Central memory CD8-positive, alpha-beta T cell (primary cell): ENCODE results near the gene WAPL.

Source experiments
- ATAC-seq: fragments of 150-1000 bp; cut with Tn5 transposase; replicated peaks from 2 replicates; pipeline ENCODE4 v1.10.0; 2022; ENCODE audit warnings: mild to moderate bottlenecking, moderate FRiP score, moderate number of reproducible peaks; ENCODE audit not compliant: poor library complexity, severe bottlenecking; ENCODE audit errors: extremely low read depth
- DNase-seq, 2 donors: peaks; one replicate each; pipeline ENCODE4 v3.0.0; 2021; ENCODE audit warnings: low spot score in 2 of 2
- H3K27ac Mint-ChIP-seq: one replicate; pipeline ENCODE4 v1.8.0; 2022; ENCODE audit warnings: low read depth, mild to moderate bottlenecking, moderate library complexity, mixed read lengths
- H3K27me3 Mint-ChIP-seq: one replicate; pipeline ENCODE4 v1.8.0; 2022; ENCODE audit warnings: mixed read lengths
- H3K36me3 Mint-ChIP-seq: one replicate; pipeline ENCODE4 v1.8.0; 2022; ENCODE audit warnings: mild to moderate bottlenecking, moderate library complexity, mixed read lengths; ENCODE audit not compliant: insufficient read depth
- H3K4me1 Mint-ChIP-seq: one replicate; pipeline ENCODE4 v1.8.0; 2022; ENCODE audit warnings: mixed read lengths
- H3K4me3 Mint-ChIP-seq: one replicate; pipeline ENCODE4 v1.8.0; 2022; ENCODE audit warnings: mild to moderate bottlenecking, moderate library complexity, mixed read lengths
- H3K9me3 Mint-ChIP-seq: one replicate; pipeline ENCODE4 v1.8.0; 2022; ENCODE audit warnings: mixed read lengths

WAPL gene

DNA sequence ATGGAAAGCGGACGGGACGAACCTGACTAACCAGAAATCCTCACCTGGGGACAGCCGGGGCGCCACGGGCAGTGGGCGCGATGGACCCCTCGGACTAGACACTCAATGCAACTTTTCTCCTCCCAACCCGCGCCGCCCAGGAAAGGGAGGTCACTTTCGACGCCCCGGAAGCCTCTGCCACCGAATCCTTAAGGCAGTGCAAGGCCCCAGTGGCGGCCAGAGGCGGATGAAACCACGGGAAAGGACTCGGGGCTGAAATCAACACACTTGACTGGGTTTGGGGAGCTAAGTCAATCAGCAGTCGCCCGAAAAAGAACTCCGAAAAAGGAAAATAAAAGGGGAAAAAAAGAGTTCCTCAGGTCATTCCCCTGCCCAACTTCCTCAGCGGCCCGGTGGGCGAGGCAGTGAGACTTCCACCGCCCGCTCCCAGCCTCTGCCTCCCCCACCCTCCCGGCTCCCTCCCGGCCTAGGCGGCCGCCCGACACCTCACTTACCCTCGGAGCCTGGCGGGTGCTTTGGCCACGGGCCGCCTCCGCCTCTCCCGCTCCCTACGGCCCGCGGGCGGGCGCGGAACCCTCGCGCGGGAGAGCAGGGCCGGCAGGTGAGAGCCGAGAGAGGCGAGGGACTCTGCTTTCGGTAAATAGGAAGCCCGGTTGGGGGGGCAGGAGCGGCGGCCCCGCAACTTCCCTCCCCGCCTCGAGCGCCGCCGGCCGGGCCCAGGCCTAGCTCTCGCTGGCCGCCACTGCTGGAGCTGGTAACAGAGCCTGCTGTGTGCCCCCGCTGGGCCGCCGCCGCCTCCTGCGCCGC lies 518 bp downstream of the WAPL start:
- no peaks in the 10 kb centered on the region for H3K27me3 Mint-ChIP-seq
- peak; percentile 31 for ATAC-seq
- H3K4me3 Mint-ChIP-seq = peak overlapping the region; percentile 94
- peak overlapping the region; percentile 93 for H3K27ac Mint-ChIP-seq
- H3K36me3 Mint-ChIP-seq = peaks cover 39% of the 10 kb centered on the region
- no peak for DNase-seq
- no peaks in the 10 kb centered on the region for H3K9me3 Mint-ChIP-seq
- peaks cover 69% of the 10 kb centered on the region for H3K4me1 Mint-ChIP-seq

DNA sequence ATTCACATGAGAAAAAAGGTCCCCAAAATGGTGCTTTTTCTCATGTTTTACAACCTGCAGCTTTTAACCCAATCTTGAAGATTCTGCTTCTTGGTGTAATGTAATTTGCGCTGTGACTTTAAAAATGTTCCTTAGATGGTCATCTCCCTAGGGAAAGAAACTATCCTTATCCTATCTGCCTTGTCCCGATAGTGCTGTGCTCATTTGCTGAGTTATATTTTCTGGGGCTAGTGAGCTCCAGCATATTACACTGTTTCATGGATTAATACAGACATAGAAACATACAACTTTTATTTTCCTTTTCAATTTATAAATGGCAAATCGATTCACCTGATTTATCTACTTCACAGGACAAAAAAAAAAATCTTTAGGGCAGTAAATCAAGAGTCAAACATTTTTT lies 2.8 kb downstream of the WAPL start:
- Mint-ChIP-seq H3K4me3 (no peak overlapping the region), H3K27me3 (no peaks in the 10 kb centered on the region), H3K36me3 (peaks cover 61% of the 10 kb centered on the region), H3K27ac (no peak overlapping the region), H3K4me1 (peaks cover 79% of the 10 kb centered on the region), H3K9me3 (no peaks in the 10 kb centered on the region)
- no peak for DNase-seq
- ATAC-seq = no peak

DNA sequence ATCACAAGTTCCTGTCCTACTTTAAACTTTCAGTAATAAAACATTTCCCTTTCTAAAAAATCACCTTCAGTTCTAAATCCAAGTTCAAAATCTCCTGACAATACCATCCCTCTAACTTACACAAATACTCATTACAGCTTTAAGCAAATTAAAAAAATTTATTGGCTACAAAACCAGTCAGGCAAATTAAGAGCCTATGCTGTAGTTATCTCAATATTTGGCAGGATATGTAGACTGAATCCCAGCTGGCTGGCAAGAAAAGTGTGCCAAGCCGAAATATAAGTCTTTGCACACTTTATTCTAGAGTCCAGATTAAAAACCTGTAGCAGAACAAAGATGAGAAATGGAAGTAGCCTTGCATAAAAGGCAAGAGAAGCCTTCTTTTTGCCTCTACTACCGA lies 9.5 kb downstream of the WAPL start:
- no peaks in the 10 kb centered on the region for H3K27me3 Mint-ChIP-seq
- no peak overlapping the region for H3K4me3 Mint-ChIP-seq
- ATAC-seq (no peak), DNase-seq (no peak)
- H3K27ac Mint-ChIP-seq = no peak overlapping the region
- H3K4me1 Mint-ChIP-seq = peaks cover 44% of the 10 kb centered on the region
- H3K36me3 Mint-ChIP-seq = peaks cover 44% of the 10 kb centered on the region
- H3K9me3 Mint-ChIP-seq = no peaks in the 10 kb centered on the region

DNA sequence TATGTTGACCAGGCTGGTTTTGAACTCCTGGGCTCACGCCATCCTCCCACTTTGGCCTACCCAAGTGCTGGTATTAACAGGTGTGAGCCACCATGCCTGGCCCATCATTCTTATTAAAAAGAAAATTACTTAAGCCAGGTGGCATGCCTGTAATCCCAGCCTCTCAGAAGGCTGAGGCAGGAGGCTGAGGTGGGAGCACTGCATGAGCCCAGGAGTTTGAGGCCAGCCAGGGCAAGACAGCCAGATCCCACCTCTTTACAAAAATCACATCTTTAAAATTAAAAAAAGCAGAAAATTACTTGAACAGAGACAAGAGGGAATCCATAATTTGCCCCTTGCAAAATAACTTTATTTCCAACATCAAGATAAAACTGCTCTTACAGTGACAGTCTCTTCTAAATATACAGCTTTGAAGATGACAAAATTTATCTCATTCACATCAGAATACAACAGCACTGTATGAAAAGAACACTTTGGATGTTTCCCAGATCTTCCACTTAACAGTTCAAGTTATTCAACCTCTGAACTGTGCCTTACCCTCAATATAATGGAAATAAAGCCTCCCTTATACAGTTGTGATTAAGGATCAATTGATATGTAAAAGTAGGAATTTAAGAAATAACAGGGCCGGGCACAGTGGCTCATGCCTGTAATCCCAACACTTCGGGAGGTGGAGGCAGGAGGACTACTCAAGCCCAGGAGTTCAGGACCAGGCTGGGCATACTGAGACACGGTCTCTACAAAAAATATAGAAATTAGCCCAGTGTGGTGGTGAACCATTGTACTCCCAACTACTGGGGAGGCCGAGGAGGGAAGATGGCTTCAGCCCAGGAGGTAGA lies 10.3 kb downstream of the WAPL start:
- no peak for DNase-seq
- peaks cover 39% of the 10 kb centered on the region for H3K36me3 Mint-ChIP-seq
- peaks cover 36% of the 10 kb centered on the region for H3K4me1 Mint-ChIP-seq
- ATAC-seq = no peak
- peak overlapping the region; percentile 54 for H3K27ac Mint-ChIP-seq
- no peaks in the 10 kb centered on the region for H3K27me3 Mint-ChIP-seq
- H3K9me3 Mint-ChIP-seq = no peaks in the 10 kb centered on the region
- H3K4me3 Mint-ChIP-seq = no peak overlapping the region

DNA sequence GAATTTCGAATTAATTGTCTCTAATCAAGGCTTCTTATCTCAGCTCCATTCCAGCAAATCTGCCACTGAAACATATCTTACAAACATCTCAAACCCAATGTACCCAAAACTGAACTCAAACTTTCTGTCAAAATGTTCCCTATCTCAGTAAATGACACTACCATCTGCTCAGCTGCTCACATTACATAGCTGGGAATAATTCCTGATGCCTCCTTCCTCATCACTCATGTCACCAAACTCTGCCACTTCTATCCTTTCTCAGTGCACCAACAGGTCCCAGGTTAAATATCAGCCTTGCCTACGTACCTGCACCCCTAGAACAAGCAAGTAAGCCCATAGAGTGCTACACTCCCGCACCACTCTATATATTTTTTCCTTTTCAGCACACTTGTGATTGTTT lies 12.4 kb downstream of the WAPL start:
- Mint-ChIP-seq H3K36me3 (peaks cover 23% of the 10 kb centered on the region), H3K4me1 (peaks cover 29% of the 10 kb centered on the region), H3K27me3 (no peaks in the 10 kb centered on the region), H3K9me3 (no peaks in the 10 kb centered on the region), H3K4me3 (no peak overlapping the region), H3K27ac (no peak overlapping the region)
- no peak for ATAC-seq
- DNase-seq = no peak

DNA sequence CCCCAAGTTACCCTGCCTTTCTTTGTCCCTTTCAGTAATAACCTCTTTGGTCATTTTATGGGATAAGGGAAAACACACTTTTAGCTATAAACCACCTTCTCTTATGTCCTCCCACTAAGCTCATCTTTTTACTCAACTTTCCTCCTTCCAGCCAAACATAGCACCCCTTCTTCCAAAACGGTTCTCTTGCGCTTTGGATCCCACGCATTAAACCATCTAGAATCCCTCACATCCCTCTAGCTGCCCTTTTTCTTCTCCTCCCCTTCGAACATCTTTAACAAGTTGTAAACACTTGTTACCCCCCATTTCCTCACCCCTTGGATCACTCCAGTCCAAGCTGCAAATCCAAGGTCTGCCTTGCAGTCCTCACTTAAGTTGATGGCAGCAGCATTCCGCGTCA lies 13.4 kb downstream of the WAPL start:
- H3K27me3 Mint-ChIP-seq = no peaks in the 10 kb centered on the region
- peaks cover 24% of the 10 kb centered on the region for H3K4me1 Mint-ChIP-seq
- no peak for DNase-seq

DNA sequence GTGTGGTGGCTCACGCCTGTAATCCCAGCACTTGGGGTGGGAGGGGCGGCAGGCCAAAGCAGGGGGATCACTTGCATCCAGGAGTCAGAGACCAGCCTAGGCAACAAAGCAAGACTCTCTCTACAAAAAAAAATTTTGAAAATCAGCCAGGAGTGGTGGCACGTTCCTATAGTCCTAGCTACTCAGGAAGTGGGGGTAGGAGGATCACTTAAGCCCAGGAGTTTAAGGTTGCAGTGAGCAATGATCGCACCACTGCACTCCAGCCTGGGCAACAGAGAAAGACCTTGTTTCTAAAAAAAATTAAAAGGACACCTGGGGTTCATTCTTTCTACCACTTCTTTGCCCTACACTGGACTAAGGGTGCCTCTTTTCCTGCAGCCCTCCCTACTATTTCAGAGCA lies 15.1 kb downstream of the WAPL start:
- no peaks in the 10 kb centered on the region for H3K27me3 Mint-ChIP-seq
- no peaks in the 10 kb centered on the region for H3K9me3 Mint-ChIP-seq
- no peak overlapping the region for H3K4me3 Mint-ChIP-seq
- H3K36me3 Mint-ChIP-seq = peaks cover 24% of the 10 kb centered on the region
- peak overlapping the region; percentile 32 for H3K27ac Mint-ChIP-seq
- no peak for DNase-seq
- peaks cover 28% of the 10 kb centered on the region for H3K4me1 Mint-ChIP-seq
- no peak for ATAC-seq

More for the DNA sequence above, 13.4 kb downstream of the WAPL start:
- no peaks in the 10 kb centered on the region for H3K9me3 Mint-ChIP-seq
- no peak overlapping the region for H3K4me3 Mint-ChIP-seq
- peaks cover 23% of the 10 kb centered on the region for H3K36me3 Mint-ChIP-seq
- no peak for ATAC-seq
- H3K27ac Mint-ChIP-seq = no peak overlapping the region

DNA sequence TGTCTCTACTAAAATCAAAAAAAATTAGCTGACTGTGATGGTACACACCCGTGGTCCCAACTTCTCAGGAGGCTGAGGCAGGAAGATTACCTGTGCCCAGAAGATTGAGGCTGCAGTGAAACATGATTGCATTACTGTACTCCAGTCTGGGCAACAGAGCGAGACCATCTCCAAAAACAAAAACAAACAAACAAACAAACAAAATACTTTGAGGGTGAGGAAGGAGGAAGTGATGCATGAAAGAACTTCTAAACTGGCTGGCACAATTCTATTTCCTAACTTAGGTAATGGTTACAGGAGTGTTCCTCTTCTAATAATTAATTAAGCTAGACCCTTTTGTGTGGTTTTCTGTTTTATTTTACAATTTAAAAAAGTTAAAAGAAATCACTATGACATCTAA lies 15.5 kb downstream of the WAPL start:
- Mint-ChIP-seq H3K27ac (peak overlapping the region; percentile 32), H3K27me3 (no peaks in the 10 kb centered on the region), H3K36me3 (peaks cover 27% of the 10 kb centered on the region), H3K9me3 (no peaks in the 10 kb centered on the region), H3K4me3 (no peak overlapping the region), H3K4me1 (peaks cover 32% of the 10 kb centered on the region)
- ATAC-seq = no peak
- no peak for DNase-seq

DNA sequence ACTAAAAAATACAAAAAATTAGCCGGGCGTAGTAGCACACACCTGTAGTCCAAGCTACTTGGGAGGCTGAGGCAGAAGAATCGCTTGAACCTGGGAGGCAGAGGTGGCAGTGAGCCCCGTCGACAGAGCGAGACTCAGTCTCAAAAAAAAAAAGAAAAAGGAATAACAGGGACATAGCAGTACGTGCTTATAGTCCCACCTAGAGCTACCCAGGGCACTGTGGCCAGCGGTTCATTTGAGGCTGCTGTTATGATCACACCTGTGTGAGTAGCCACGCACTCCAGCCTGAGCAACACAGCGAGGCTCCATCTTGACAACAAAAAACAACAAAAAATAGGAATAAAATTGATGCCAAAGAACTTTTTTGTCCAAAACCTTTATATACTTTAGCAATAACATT lies 17.1 kb downstream of the WAPL start:
- ATAC-seq = no peak

DNA sequence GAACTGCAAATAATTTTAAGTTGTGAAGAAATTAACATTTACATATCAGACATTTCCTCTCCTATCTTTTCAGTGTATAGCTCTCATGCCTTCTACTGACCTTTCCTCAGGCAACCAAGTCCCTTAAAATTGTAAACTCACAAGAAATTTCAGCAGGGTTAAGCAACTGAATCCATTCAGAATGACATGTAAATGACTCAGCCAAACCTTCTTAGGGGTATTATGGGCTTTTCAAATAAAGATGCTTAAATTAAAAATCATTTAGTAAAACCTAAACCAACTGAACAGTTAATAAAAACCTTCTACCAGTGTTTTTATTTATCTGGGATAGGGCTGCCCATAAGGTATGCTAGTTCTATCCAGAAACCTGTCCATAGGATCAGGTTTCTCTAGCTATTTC lies 20.7 kb downstream of the WAPL start:
- H3K27me3 Mint-ChIP-seq = no peaks in the 10 kb centered on the region
- no peak overlapping the region for H3K4me3 Mint-ChIP-seq
- DNase-seq (no peak), ATAC-seq (no peak)
- H3K9me3 Mint-ChIP-seq = no peaks in the 10 kb centered on the region
- H3K4me1 Mint-ChIP-seq = peaks cover 55% of the 10 kb centered on the region
- H3K27ac Mint-ChIP-seq = peak overlapping the region; percentile 46
- H3K36me3 Mint-ChIP-seq = peaks cover 46% of the 10 kb centered on the region

More for the DNA sequence above, 17.1 kb downstream of the WAPL start:
- Mint-ChIP-seq H3K4me3 (no peak overlapping the region), H3K36me3 (peaks cover 35% of the 10 kb centered on the region), H3K27ac (no peak overlapping the region), H3K9me3 (no peaks in the 10 kb centered on the region), H3K27me3 (no peaks in the 10 kb centered on the region), H3K4me1 (peaks cover 48% of the 10 kb centered on the region)
- no peak for DNase-seq

DNA sequence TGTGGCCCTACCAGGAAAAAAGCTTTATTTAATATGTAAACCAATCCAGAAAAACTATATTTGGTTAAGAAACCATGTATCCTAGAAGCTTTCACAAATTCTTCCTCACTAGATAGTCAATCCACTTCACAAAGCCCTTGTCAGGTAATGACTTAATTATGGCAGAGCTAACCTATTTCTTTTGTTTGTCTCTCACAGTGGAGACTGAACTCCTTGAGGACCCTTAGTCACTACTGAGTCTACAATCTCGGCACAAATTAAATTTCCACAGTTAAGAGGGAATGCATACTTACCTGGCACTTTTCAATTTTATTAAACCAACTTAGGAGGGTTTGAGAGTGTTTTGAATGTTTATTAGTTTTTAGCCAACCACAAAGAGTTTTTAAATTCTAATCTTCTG lies 23.0 kb downstream of the WAPL start:
- ATAC-seq (no peak), DNase-seq (no peak)
- Mint-ChIP-seq H3K36me3 (peaks cover 51% of the 10 kb centered on the region), H3K27ac (peak overlapping the region; percentile 53), H3K4me3 (no peak overlapping the region), H3K9me3 (no peaks in the 10 kb centered on the region), H3K27me3 (no peaks in the 10 kb centered on the region), H3K4me1 (peaks cover 62% of the 10 kb centered on the region)

DNA sequence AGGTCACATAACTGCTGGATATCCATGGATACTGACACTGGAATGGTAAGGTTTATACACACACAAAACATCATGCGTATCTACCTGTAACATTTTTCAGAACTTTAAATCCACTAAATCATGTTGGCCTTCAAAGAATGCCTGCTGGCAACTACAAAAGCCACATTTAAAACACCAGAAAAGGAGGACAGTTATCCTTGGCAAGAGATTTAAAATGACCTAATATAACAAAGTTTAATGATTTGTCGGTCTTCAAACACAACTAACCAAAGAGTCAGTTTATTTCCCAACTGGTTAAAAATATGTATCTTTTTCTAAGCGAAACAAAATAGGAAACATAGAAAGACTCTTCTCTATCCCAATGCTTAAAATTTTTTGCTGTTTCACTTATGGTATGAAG lies 24.0 kb downstream of the WAPL start:
- ATAC-seq = no peak
- peaks cover 46% of the 10 kb centered on the region for H3K36me3 Mint-ChIP-seq

More for the DNA sequence above, 24.0 kb downstream of the WAPL start:
- no peak overlapping the region for H3K4me3 Mint-ChIP-seq
- DNase-seq = no peak
- H3K9me3 Mint-ChIP-seq = no peaks in the 10 kb centered on the region
- no peaks in the 10 kb centered on the region for H3K27me3 Mint-ChIP-seq
- no peak overlapping the region for H3K27ac Mint-ChIP-seq
- H3K4me1 Mint-ChIP-seq = peaks cover 53% of the 10 kb centered on the region
